ENCODE data around the gene CD2AP.

DNA sequence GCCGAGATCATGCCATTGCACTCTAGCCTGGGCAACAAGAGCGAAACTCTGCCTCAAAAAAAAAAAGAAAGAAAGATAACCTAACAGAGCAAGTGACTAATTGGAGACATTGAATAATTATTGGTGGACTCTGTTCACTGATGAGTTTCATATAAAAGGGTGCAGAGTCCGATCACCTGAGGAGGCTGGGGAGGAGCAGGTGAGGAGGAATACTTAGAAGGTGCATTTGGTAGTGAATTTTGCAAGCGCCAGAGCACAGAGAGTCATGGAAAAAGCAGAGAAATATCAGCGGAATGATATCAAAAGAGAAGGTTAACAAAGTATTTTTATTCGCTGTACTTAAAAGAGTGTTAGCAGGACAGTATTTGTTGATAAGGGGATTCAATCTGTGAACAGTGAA, 44.4 kb downstream of the CD2AP start:
- TF ChIP-seq, protein P1, sequence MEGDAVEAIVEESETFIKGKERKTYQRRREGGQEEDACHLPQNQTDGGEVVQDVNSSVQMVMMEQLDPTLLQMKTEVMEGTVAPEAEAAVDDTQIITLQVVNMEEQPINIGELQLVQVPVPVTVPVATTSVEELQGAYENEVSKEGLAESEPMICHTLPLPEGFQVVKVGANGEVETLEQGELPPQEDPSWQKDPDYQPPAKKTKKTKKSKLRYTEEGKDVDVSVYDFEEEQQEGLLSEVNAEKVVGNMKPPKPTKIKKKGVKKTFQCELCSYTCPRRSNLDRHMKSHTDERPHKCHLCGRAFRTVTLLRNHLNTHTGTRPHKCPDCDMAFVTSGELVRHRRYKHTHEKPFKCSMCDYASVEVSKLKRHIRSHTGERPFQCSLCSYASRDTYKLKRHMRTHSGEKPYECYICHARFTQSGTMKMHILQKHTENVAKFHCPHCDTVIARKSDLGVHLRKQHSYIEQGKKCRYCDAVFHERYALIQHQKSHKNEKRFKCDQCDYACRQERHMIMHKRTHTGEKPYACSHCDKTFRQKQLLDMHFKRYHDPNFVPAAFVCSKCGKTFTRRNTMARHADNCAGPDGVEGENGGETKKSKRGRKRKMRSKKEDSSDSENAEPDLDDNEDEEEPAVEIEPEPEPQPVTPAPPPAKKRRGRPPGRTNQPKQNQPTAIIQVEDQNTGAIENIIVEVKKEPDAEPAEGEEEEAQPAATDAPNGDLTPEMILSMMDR (IDR thresholded peaks at IDR 0.05; ENCODE audit: low read depth, low read length, missing input control) = no peak
- no peak for TF ChIP-seq HNF4A (conservative IDR thresholded peaks at IDR 0.05)
- TF ChIP-seq, protein P2, sequence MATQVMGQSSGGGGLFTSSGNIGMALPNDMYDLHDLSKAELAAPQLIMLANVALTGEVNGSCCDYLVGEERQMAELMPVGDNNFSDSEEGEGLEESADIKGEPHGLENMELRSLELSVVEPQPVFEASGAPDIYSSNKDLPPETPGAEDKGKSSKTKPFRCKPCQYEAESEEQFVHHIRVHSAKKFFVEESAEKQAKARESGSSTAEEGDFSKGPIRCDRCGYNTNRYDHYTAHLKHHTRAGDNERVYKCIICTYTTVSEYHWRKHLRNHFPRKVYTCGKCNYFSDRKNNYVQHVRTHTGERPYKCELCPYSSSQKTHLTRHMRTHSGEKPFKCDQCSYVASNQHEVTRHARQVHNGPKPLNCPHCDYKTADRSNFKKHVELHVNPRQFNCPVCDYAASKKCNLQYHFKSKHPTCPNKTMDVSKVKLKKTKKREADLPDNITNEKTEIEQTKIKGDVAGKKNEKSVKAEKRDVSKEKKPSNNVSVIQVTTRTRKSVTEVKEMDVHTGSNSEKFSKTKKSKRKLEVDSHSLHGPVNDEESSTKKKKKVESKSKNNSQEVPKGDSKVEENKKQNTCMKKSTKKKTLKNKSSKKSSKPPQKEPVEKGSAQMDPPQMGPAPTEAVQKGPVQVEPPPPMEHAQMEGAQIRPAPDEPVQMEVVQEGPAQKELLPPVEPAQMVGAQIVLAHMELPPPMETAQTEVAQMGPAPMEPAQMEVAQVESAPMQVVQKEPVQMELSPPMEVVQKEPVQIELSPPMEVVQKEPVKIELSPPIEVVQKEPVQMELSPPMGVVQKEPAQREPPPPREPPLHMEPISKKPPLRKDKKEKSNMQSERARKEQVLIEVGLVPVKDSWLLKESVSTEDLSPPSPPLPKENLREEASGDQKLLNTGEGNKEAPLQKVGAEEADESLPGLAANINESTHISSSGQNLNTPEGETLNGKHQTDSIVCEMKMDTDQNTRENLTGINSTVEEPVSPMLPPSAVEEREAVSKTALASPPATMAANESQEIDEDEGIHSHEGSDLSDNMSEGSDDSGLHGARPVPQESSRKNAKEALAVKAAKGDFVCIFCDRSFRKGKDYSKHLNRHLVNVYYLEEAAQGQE (IDR thresholded peaks at IDR 0.05) = no peak
- no peak for TF ChIP-seq RAD21 (IDR thresholded peaks at IDR 0.05)
- TF ChIP-seq, protein P3, sequence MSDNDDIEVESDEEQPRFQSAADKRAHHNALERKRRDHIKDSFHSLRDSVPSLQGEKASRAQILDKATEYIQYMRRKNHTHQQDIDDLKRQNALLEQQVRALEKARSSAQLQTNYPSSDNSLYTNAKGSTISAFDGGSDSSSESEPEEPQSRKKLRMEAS (IDR thresholded peaks at IDR 0.05) = no peak
- TF ChIP-seq, protein P4, sequence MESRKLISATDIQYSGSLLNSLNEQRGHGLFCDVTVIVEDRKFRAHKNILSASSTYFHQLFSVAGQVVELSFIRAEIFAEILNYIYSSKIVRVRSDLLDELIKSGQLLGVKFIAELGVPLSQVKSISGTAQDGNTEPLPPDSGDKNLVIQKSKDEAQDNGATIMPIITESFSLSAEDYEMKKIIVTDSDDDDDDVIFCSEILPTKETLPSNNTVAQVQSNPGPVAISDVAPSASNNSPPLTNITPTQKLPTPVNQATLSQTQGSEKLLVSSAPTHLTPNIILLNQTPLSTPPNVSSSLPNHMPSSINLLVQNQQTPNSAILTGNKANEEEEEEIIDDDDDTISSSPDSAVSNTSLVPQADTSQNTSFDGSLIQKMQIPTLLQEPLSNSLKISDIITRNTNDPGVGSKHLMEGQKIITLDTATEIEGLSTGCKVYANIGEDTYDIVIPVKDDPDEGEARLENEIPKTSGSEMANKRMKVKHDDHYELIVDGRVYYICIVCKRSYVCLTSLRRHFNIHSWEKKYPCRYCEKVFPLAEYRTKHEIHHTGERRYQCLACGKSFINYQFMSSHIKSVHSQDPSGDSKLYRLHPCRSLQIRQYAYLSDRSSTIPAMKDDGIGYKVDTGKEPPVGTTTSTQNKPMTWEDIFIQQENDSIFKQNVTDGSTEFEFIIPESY (IDR thresholded peaks at IDR 0.05) = no peak
- no peak for TF ChIP-seq JUND (IDR thresholded peaks at IDR 0.05)
- TF ChIP-seq HNF4G (IDR thresholded peaks at IDR 0.05) = no peak
- no peak for TF ChIP-seq EGR1 (IDR thresholded peaks at IDR 0.05; ENCODE audit: low read depth in 2 of 2)
- TF ChIP-seq FOXA1 (IDR thresholded peaks at IDR 0.05) = no peak
- no peak for TF ChIP-seq YY1 (IDR thresholded peaks at IDR 0.05)
- no peak for TF ChIP-seq TAF1 (conservative IDR thresholded peaks at IDR 0.05)

Data from liver (tissue), 3 donors.